Body of pancreas (tissue), 4 donors: ENCODE data around the gene MSX1.

Experiments
- CTCF ChIP-seq, 7 experiments: fragments of 450-650 bp in 4 of 7; fragments of 200-600 bp in 3 of 7; sonication (generic) in 3 of 7; IDR thresholded peaks; one replicate each; pipeline ENCODE4 v1.5.1; 2016 to 2019; ENCODE audit warnings: antibody characterized with exemption in 7 of 7
- POLR2A ChIP-seq, 3 donors: fragments of 450-650 bp; IDR thresholded peaks; one replicate each; pipeline ENCODE4 v1.6.1; 2016; ENCODE audit warnings: antibody characterized with exemption in 3 of 3, mild to moderate bottlenecking in 2 of 3

GRCh38 chr4:4867375-4868039, 8.0 kb downstream of the MSX1 start:
- TF ChIP-seq CTCF (IDR thresholded peaks at IDR 0.05), result no peak
- no peak for TF ChIP-seq POLR2A (IDR thresholded peaks at IDR 0.05)
